NCI-H526 (cell line): Measurements from ENCODE around the gene PTPRM.

Source experiments
- DNase-seq, 2 experiments: peaks; one replicate each; lab custom pipeline; 2025; lab: John Stamatoyannopoulos, UW

PTPRM gene

DNA sequence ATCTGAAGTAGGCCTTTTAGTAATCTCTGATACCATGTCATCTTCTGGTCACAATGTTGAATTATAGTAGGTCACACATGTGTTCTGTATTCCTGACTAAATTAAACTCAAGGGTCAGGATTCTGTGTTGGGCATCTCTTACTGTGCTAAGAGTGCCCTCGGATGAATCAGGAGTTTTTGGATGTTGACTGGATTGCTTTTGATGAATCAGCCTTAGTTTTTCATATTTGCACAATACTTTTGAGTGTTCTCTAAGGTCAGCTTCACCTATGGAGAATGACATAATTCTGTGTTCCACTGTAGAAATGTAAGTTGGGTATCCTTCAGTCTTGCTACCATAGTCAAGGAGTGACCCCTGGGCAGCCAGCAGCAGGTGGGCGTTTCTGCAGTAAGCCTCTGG is 190.1 kb downstream of the PTPRM start:
- DNase-seq = no peak

DNA sequence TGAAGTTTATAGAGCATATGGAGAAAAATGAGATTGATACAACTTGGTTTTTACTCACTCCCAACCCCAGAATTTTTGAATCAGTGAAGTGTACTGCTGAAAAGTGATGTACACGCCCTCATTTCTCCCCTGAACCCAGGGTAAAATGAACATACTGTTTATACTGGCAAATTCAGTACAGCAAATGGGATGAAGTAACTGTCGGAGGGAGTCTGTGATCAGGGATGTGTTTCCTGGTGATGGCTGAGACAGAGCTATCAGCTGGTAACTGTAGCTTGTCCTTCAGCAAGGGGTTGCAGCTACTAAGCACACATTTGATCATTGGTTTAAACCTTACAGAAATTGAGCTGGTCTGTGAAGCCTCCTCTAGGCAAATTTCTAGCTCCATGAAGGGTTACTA is 191.6 kb downstream of the PTPRM start:
- peak in 1 of 2 experiments; percentile 36 for DNase-seq

DNA sequence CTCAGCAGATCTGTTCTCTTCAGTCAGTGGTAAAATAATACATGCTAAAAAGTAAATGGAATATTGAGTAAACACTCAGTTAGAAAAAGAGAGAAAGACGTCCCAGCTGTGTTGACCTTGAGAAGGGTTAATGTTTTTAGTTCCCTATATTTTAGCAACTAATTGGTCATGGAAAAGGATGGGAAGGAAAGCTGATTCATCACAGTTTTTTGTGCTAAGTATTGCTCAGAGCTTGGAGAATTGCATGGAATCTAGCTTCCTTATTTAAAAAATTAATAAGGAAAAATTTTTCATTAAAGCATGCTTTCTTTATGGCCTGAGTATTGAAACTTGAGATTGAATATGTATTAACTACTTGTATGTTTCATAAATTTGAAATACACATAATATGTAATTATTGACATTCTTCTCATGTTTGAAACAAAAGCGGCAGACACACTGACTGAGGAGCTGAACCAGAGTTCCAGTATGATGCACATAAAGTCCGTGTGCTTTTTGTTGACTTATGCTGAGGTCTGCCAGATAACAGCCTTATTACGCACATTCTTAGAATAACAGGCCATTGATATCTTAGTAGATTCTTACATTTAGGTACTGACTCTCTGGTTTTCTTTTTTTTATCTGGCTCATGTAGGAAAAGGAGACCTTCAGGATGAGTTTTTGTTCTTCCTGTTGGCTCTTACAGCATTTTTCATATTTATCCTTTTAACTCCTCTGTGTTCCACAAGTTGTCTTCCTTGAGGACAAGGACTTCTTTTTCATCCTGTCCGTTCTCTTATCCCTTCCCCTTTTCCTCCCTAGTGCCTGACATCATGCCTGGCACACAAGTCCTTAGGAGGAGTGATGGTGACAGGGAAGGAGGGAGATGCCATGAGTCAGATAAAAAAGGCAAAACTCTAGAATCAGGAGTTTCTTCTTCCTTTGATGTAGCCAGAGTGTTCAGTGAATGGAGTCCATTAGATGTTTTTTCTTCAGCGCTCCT is 194.1 kb downstream of the PTPRM start:
- no peak for DNase-seq

DNA sequence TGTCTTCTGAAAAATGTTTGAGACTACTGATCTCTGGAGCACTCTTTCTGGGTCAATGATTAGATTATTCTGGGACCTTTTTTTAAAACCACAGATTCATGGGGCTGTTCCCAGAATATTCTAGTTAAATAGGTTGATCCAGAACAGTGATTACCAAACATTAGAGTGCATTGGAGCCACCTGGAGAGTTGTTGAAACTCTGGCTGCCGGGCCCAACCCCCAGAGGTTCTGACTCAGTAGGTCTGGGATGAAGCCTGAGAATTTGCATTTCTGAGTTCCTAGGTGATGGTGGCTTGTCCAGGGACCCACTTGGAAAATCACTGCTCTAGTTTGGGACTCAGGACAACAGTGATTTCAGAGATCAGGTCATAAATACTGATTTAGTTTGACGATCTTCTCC is 197.3 kb downstream of the PTPRM start:
- DNase-seq = no peak

DNA sequence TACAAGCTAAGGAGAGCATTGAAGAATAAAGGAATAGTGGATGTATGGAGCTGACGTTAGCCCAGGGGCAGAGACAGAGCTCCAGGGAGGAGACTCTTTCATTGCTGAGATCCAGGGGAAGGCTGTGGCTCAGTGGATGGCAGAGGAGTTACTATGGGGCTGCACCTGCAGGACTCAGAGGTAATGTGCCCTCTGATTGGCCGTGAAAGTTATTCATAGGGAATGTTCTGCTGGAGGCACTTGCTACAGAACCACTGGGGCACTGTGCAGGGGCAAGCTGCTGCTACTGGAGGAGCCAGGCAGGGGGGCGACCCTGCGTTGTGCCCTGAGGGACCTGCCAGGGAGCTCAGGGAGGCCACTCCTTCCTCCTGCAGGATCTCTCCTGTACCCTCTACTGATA is 199.2 kb downstream of the PTPRM start:
- DNase-seq = peak in 1 of 2 experiments; percentile 51

DNA sequence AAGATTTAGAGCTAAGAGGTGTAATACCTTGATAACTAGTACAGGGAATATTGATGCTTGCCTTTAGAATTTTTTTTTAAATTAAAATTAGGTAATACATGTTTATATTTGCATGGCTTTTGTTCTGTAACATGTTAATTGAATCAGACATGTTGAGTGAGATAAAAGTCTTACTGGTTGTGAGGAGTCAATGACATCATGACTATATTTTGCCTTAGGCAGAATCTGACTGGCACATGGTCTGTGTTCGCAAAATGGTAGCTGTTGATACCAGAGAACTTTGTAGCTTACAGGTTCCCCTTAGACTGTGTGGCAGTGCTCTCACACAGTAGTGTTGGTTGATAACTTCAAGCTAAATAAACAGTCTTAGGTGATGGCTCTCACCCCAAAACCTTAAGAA is 199.7 kb downstream of the PTPRM start:
- DNase-seq = no peak

DNA sequence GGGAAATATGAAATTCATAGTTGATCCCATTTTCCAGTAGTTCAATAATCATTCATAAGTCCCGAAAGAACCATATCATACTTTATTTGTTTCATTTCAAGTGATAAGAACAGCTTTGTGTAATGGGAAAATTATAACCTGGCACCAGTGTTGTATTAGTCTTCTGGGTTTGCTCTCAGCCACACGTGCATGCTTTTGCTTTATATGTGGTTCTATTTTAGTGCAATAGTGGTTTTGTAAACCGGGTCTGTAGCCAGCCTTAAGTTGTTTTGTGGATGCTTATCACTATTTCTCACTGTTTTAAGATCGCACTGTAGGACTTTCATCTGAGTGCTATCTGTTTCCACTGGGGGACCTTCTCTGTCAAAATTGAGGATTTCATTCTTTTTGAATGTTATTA is 203.8 kb downstream of the PTPRM start:
- no peak for DNase-seq

DNA sequence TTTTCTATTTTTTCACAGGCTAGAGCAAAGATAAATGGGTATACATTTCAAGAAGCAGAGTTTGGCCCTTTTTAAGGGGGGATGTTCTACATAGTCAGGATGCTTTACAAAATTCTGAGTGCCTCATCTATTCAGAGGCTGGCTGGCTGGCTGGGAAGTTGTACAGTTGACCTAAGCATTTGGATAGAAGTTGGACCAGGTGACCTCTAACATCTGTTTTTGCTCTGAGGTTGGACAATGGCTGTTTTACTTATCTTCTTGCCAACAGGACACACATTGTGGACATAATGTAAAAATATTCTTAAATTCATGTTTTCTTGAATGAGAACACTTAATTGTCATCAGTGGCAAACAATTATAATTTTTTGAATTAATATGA is 205.4 kb downstream of the PTPRM start:
- DNase-seq = no peak

DNA sequence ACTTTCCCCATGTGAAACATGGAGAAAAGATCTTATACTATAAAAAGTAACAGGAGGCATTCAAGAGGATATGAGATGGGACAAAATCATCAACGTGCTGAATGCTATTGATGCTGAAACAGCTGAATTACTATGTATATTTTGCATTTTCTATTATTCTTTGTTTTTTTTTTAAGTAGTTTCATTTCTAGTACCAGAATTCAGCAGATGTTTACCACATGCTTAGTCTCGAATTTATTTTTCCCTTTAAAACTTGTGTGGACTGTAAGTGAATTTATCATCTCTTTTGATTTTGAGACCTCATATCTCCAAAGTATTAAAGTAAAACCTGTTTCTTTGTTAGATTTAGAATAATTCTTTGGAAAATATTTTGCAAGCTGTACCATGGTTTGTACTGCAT is 205.8 kb downstream of the PTPRM start:
- DNase-seq = no peak

DNA sequence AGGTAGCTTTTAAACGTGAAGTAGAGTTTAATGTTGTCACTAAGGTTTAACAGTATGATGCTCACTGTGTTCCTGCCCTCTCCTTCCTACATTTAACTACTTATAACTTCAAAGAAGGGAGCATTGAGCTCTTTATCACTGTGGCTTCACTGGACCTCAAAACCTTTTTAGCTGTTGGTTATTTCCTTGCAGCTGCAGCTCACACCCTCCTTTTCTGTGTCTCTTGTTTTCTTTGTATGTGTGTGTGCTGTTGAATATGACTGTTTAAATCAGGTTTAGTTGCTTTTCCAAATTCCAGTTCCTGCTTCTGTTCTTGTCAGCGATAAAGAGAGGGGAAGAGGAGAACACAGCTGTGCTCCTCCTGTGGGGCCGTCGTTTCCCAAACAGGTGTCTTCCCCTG is 208.0 kb downstream of the PTPRM start:
- DNase-seq = no peak

DNA sequence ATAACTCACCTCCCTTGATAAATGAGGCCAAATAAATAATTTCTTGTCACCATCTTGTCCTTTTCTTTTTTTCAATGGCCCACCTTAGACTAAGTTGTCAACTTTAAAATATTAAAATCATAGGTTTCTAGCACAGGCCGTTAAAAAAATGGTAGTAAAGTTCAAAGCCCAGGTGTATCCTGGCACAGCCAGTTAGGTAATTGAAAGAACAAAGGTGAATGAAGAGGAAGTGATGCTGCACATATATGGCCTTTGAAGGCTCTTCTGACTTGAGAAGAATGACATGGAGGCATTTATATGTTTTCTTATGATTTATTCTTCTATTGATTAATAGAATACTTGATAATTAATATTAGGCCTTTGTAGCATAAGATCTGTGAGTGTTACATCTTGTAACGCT is 208.7 kb downstream of the PTPRM start:
- no peak for DNase-seq

DNA sequence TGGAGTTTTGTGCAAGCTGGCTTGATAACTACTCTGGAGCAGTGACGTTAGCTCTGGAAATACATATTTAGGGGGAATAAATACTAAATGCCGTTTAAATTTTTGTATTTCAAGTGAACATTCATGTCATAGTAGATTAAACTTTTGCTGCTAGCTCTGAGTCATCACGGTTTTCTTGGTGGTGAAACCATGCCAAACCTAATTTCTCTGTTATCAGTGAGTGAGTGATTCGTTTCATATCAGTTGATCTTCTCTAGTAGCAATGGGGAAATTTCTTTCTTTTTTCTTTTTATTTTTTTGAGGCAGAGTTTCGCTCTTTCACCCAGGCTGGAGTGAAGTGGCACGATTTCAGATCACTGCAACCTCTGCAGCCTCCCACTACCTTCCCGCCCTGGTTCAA is 211.1 kb downstream of the PTPRM start:
- no peak for DNase-seq

DNA sequence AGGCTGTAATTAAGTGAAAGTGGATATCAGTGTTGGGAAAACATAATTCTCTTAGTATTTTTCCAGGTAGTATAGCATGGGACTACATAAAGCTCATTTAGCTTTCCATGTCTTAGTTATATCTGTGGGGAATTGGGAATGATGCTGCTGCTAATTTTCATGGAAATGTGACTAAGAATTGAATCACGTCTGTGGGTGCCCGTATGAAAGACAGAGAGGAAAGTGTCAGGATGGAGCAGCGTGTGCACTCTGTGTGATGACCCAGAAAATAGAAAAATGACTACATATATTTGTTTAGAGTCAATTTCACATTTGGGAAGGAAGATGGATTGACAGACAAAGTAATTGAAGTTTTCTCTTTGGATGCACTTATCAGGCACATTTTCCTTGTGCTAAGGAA is 212.1 kb downstream of the PTPRM start:
- no peak for DNase-seq

DNA sequence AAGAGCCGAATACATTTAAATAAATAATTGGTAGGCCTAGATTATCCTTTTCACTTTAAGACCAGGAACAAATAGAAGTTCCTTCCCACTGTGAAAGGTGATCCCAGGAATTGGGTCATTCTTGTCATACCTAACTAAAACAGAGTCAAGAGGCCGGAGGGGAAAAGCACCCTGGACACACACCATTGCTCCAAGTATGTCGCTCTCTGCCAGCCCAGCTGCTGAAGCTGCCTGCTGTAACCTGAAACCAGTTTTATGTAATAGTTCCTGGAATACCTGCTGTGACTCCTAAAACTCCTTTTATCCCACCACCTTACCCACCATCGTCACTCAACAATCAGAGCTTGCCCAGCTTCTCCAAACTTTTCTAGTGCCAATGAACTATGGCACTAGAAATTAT is 217.1 kb downstream of the PTPRM start:
- DNase-seq = no peak

DNA sequence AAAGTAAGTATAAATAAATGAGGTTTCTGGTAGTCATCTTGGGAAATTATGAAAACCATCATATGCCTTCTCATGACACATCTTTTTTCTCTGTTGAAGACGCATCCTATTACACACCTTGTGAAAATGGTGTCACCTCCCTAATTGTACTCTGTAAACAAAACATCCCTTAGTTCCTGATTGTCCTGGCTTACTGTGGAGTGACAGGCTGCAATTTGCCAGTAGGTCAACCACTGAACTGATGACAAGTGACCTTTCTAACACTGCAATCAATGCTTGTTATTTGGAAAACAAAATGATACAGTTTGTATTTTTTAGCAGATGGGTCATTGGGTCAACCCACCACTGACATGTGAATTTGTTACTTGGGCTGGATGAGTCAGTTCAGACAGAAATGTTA is 219.5 kb downstream of the PTPRM start:
- no peak for DNase-seq

DNA sequence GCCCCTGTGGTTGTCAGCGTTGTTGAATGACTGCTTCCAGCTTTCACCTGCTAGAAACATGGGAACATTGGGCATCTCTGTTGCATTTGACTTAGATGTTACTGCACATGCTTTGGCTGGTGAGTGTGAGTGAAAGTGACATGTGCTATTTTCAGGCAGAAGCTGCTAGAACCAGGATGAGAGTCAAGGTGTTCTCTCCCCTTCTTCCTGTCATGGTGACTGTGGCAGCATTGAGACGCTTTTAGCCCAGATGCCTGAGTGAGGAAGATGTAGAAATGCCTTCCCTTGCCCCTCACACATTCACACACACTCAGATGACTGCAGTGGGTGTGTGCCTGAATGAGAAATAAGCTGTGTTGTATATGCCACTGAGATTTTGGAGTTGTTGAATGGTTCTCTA is 220.2 kb downstream of the PTPRM start:
- DNase-seq = no peak

DNA sequence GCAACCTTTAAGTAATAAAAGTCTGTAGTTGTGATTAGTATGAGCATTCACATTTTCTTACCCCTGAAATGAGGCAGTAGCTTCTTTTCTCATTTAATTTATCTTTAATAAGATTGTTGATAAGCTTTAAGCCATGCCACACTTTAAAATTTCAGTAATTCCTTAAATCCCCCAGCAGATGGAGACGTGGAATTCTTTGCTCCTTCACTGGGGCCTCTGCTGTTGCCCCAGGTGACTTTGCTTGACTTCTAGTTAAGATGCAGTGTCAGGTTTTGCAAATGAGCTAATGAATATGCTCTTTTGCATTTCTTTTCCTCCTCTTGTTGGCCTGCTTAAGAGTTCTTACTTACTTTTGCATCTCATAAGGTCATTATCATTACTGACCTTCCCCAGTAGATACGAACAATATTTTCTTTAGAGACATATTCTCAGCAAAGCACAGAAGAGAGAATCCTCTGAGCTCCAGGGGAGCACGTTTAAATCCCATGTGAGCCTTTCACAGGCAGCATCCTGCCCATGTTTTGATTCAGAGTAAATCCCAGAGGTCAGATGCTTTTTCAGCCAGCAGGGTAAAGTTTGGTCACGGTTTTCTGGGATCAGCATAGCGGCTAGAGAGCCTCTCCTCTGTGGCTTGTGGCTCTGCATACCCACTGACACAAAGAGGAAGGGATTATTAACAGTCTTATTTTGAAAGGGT is 222.9 kb downstream of the PTPRM start:
- DNase-seq = peak; percentile 51 to 62

DNA sequence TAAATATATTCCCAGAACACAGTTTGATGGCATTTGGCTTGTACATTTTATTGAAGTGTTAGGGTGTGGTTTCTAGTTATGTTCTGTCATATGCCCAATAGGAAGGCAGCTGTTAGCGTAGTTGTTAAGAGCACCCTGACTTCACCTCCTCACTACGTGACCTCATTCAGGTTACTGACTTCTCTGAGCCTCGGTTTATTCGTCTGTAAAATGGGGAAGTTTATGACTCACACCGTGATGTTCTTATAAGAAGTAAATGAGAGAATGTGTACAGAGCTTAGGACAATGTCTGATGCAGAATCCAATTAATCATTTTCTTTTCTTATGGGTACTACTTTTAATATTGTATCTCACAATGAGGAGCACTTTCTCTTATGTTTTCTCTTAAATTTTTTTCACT is 226.0 kb downstream of the PTPRM start:
- no peak for DNase-seq

DNA sequence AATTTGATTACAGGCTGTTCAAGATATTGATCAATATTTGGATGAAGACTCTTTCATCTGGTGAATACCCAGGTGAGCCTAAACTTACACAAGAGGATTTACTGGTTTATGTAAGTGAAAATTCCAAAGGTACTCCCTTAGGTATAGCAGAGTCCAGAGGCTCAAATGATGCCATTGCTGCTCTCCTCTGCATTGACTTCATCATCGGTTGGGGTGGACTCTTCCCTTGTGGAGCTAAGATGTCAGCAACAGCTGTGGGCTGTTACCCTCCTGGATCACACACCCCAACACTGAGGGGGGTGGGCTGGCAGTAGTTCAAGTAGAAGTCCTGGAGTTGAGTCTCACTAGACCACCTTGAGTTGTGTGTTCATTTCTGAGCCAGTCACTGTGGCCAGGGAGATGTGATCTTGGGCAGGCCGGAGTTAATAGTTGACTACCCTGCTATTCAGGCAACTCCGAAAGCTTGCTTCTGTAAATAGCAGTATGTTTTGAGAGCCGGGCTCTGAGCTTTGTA is 236.9 kb downstream of the PTPRM start:
- DNase-seq = no peak

DNA sequence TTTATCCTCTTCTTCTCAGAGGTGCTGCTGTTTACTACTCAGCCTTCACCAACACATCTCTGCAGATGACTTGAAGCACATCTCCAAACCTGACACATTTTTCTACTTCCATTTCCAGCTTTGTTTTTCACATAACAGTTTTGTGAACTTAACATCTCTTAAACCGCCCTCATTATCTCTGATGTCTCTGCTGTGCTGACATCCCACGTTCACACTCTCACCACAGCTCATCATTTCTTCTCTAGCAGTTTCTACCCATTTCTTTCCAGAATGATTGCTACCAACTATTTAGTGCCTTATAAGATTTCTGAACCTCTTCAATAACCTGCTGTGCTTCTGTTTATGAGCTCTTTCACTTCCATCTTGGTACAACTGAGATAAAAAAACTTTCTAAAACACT is 238.0 kb downstream of the PTPRM start:
- DNase-seq = no peak

DNA sequence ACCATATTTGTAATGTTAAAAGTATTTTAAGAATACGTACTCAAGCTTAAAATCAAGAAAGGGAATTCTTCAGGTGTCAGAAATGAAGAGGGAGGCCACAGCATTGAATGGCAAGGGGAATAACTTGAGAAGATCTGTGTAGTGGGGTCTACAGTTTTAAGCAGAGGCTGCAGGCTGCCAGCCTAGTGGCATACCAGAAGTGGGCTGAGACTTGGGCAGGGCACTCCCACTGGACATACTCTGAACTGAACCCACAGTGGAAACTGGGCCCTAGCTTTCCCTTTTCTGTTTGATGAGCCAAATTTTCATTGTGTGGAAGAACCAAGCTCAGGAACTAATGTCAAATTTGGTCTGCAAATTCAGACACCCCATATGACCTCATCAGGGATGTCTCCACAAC is 238.8 kb downstream of the PTPRM start:
- DNase-seq = no peak

DNA sequence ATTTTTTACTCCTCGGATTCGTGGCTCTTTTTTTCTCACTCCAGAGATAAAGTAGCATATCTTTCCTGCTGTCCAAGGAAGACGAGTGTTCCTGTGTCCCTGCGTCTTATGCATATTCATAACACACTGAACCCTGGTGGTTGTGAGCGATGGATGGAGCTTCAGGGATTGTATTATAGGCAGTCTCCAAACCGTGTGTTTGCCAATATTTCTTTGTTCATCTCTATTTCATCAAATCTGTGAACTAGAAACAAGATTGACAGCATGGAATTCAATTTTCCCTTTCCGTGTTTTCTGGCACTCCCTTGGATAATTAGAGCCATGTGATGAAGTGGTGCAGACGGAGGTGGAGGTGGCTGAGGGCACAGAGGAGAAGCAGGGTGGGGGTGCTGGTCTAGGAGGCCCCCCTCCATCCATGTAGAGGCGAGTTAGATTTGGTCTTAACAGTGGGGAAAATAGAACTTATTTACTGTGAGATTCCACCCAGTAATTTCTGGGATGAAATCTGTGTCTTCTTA is 240.9 kb downstream of the PTPRM start:
- no peak for DNase-seq

DNA sequence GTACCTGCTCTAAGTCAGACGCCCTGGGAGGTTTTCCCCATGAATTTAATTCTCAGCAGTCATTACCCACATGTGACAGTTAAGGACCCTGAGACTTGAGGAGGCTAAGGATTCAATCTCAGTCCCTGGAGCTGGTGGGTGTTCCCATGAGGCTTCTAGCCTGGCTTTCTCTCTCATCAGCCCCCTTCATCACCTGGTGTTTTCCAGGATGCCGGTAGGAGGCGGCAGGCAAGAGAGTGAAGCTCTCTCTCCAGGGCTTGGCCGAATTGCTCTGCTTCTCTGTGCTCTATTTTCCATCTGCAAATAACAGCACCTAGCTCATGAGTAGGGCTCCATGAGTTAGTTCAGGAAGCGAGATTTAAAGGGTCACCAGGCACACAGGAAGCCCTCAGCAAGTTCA is 241.9 kb downstream of the PTPRM start:
- no peak for DNase-seq
